ENCODE results near the gene TOMM7. TPM values are rescaled to one million over a fixed set of nuclear protein-coding genes. Genes with fewer than 3 reads are reported as not detected.

TOMM7 gene
- total RNA-seq, 2 donors from 2014 or later = 238 to 244 TPM

DNA sequence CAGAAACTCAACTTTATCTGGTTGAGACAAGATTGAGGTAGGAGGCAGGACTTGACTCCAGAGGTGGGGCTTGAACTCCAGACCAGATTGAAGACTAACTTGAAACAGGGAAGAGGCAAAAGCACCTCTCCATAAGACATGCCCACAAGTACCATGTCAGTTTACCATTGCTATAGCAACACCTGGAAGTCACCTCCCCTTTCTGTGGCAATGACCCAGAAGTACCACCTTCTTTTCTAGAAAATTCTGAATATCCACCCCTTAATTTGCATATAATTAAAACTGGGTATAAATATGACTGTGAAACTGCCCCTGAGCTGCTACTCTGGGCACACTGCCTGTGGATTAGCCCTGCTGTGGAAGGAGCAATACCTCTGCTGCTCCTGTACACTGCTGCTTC lies 4.9 kb upstream of the TOMM7 start:
- Mint-ChIP-seq H3K36me3 (ENCODE audit: insufficient read depth in 2 of 2) (peaks cover under 1 to 3% of the 10 kb centered on the region in 2 donors), H3K9me3 (no peaks in the 10 kb centered on the region), H3K4me3 (no peak overlapping the region), H3K4me1 (ENCODE audit: low read depth) (peaks cover 11% of the 10 kb centered on the region), H3K27ac (no peak overlapping the region), H3K27me3 (ENCODE audit: low read depth) (peaks cover 26% of the 10 kb centered on the region)
- ATAC-seq (replicated peaks in 1 of 2) (no peak), DNase-seq (no peak)

- no peaks in the 10 kb centered on the region for H3K9me3 Mint-ChIP-seq
These were observed 3.9 kb upstream of the TOMM7 start for GRCh38 chr7:22826593-22826992.

GRCh38 chr7:22824760-22825159 lies 2.1 kb upstream of the TOMM7 start:
- peaks cover 6 to 7% of the 10 kb centered on the region in 2 donors for H3K36me3 Mint-ChIP-seq (ENCODE audit: insufficient read depth in 2 of 2)
- DNase-seq = no peak
- H3K4me1 Mint-ChIP-seq (ENCODE audit: low read depth) = peaks cover 34% of the 10 kb centered on the region
- no peak overlapping the region for H3K4me3 Mint-ChIP-seq
- ATAC-seq (replicated peaks in 1 of 2) = no peak
- H3K27me3 Mint-ChIP-seq (ENCODE audit: low read depth) = peaks cover 26% of the 10 kb centered on the region
- H3K27ac Mint-ChIP-seq = no peak overlapping the region
- no peaks in the 10 kb centered on the region for H3K9me3 Mint-ChIP-seq

More at GRCh38 chr7:22826593-22826992, 3.9 kb upstream of the TOMM7 start:
- ATAC-seq (replicated peaks in 1 of 2) (no peak), DNase-seq (no peak)
- H3K4me3 Mint-ChIP-seq = no peak overlapping the region
- no peak overlapping the region for H3K27ac Mint-ChIP-seq
- H3K4me1 Mint-ChIP-seq (ENCODE audit: low read depth) = peaks cover 16% of the 10 kb centered on the region
- peaks cover 26% of the 10 kb centered on the region for H3K27me3 Mint-ChIP-seq (ENCODE audit: low read depth)
- H3K36me3 Mint-ChIP-seq (ENCODE audit: insufficient read depth in 2 of 2) = peaks cover 6 to 7% of the 10 kb centered on the region in 2 donors

DNA sequence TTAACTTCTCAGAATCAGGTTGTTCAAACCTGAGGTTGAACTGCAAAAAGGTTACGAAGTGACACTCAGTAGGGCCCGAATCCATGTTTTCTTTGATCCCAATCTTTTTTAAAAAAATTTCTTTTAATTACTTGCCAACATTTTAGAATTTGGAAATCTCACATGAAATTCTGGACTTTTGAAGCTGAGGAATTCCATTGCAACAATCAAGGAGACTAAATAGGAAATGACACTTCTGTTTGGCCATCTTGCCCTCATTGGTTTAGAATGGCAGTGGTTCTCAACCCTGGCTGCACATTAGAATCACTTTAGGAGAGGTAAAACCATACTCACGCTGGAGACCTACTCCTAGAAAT lies 471 bp upstream of the TOMM7 start:
- peak overlapping the region; percentile 89 to 99 for H3K4me3 Mint-ChIP-seq
- DNase-seq = no peak
- H3K36me3 Mint-ChIP-seq (ENCODE audit: insufficient read depth in 2 of 2) = peaks cover 7 to 9% of the 10 kb centered on the region in 2 donors
- H3K9me3 Mint-ChIP-seq = no peaks in the 10 kb centered on the region
- peaks cover 46% of the 10 kb centered on the region for H3K4me1 Mint-ChIP-seq (ENCODE audit: low read depth)
- peaks cover 20% of the 10 kb centered on the region for H3K27me3 Mint-ChIP-seq (ENCODE audit: low read depth)
- peak overlapping the region; percentile 95 for H3K27ac Mint-ChIP-seq
- ATAC-seq (replicated peaks in 1 of 2) = peak in 1 of 2 donors; percentile 9

GRCh38 chr7:22821702-22822485 lies 755 bp downstream of the TOMM7 start:
- peaks cover 54% of the 10 kb centered on the region for H3K4me1 Mint-ChIP-seq (ENCODE audit: low read depth)
- H3K9me3 Mint-ChIP-seq = no peaks in the 10 kb centered on the region
- ATAC-seq (replicated peaks in 1 of 2) (peak; percentile 10 to 12), DNase-seq (peak in 1 of 2 donors; percentile 8)
- peak overlapping the region; percentile 95 for H3K27ac Mint-ChIP-seq
- peak overlapping the region; percentile 89 to 99 for H3K4me3 Mint-ChIP-seq
- H3K27me3 Mint-ChIP-seq (ENCODE audit: low read depth) = peaks cover 11% of the 10 kb centered on the region
- H3K36me3 Mint-ChIP-seq (ENCODE audit: insufficient read depth in 2 of 2) = peaks cover 7 to 9% of the 10 kb centered on the region in 2 donors

- DNase-seq = no peak
- no peak for ATAC-seq (replicated peaks in 1 of 2)
- Mint-ChIP-seq H3K27me3 (ENCODE audit: low read depth) (peaks cover 10% of the 10 kb centered on the region), H3K4me3 (peak overlapping the region; percentile 3 to 33), H3K27ac (peak overlapping the region; percentile 19), H3K36me3 (ENCODE audit: insufficient read depth in 2 of 2) (peaks cover 9 to 16% of the 10 kb centered on the region in 2 donors), H3K4me1 (ENCODE audit: low read depth) (peaks cover 59% of the 10 kb centered on the region), H3K9me3 (no peaks in the 10 kb centered on the region)
These were observed 3.2 kb downstream of the TOMM7 start for GRCh38 chr7:22819476-22819875.

- Mint-ChIP-seq H3K4me3 (no peak overlapping the region), H3K9me3 (no peaks in the 10 kb centered on the region), H3K4me1 (ENCODE audit: low read depth) (peaks cover 26% of the 10 kb centered on the region), H3K36me3 (ENCODE audit: insufficient read depth in 2 of 2) (peaks cover 2 to 12% of the 10 kb centered on the region in 2 donors), H3K27ac (no peak overlapping the region), H3K27me3 (ENCODE audit: low read depth) (no peaks in the 10 kb centered on the region)
- ATAC-seq (replicated peaks in 1 of 2) = no peak
- no peak for DNase-seq
These were observed 8.1 kb downstream of the TOMM7 start for GRCh38 chr7:22814261-22815208.

- no peak for DNase-seq
- peaks cover 9% of the 10 kb centered on the region for H3K4me1 Mint-ChIP-seq (ENCODE audit: low read depth)
- H3K36me3 Mint-ChIP-seq (ENCODE audit: insufficient read depth in 2 of 2) = peaks cover 2 to 9% of the 10 kb centered on the region in 2 donors
- H3K27me3 Mint-ChIP-seq (ENCODE audit: low read depth) = no peaks in the 10 kb centered on the region
- no peak overlapping the region for H3K4me3 Mint-ChIP-seq
- ATAC-seq (replicated peaks in 1 of 2) = no peak
- H3K27ac Mint-ChIP-seq = no peak overlapping the region
- no peaks in the 10 kb centered on the region for H3K9me3 Mint-ChIP-seq
These were observed 10.3 kb downstream of the TOMM7 start for GRCh38 chr7:22812353-22812752.

DNA sequence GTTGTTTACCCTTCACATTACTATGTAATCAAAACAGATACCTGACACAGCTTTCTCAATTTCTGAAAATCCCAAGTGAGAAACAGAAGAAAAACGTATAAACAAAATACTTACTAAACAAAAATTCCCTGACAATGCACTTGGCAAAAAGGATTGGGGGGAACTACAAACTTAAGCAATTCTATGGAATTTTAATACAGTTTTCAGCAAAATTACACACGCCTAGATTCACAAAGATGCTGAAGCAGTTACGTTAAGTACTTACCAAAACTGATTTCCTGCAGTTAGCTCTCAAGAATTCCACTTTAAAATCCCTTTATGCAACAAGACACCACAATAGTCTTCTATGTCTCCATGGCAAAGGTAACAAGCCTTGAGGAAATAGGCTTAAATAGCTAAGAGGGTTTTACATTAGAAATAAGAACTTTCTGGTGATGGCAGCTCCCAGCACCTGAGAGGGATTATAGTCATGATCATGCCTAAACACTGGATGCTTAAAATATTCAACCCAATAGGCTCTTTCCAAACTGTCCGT lies 10.8 kb downstream of the TOMM7 start:
- no peak overlapping the region for H3K27ac Mint-ChIP-seq

GRCh38 chr7:22810843-22811242 lies 11.8 kb downstream of the TOMM7 start:
- no peak for ATAC-seq (replicated peaks in 1 of 2)
- DNase-seq = no peak
- Mint-ChIP-seq H3K9me3 (no peaks in the 10 kb centered on the region), H3K36me3 (ENCODE audit: insufficient read depth in 2 of 2) (peaks cover 2 to 9% of the 10 kb centered on the region in 2 donors), H3K4me3 (no peak overlapping the region), H3K27ac (peak overlapping the region; percentile 39), H3K27me3 (ENCODE audit: low read depth) (no peaks in the 10 kb centered on the region), H3K4me1 (ENCODE audit: low read depth) (peaks cover 9% of the 10 kb centered on the region)

More for the DNA sequence above, 10.8 kb downstream of the TOMM7 start:
- H3K36me3 Mint-ChIP-seq (ENCODE audit: insufficient read depth in 2 of 2) = peaks cover 2 to 9% of the 10 kb centered on the region in 2 donors
- ATAC-seq (replicated peaks in 1 of 2) (no peak), DNase-seq (no peak)
- peaks cover 9% of the 10 kb centered on the region for H3K4me1 Mint-ChIP-seq (ENCODE audit: low read depth)
- no peaks in the 10 kb centered on the region for H3K9me3 Mint-ChIP-seq
- no peak overlapping the region for H3K4me3 Mint-ChIP-seq
- H3K27me3 Mint-ChIP-seq (ENCODE audit: low read depth) = no peaks in the 10 kb centered on the region

DNA sequence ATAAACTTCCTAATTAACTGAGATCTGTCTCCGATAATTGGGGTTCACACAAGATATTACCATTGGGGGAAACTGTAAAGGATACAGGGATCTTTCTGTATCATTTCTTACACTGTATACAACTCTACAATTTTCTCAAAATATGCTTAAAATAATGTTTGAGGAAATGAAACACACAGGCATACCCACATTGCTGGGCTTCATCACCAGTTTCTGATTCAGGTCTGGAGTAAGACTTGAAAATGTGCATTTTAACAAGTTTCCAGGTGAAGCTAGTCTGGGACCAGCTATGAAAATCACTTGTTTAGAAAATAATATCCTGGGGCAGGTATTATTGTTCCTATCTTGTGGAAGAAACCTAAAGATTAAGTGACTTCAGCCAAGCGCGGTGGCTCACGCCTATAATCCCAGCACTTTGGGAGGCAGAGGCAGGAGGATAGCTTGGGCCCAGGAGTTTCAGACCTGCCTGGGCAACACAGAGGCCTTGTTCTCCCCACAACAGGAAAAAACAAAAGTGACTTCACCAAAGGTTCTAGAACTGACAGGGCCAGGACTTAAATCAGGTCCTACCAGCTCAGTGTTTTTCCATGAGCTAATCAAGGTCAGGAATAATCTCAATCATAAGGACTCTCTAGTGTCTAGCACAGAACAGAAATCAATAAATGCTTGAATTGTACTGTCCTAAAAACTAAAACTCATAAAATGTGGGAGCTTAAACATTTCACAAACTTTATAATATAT lies 12.6 kb downstream of the TOMM7 start:
- no peaks in the 10 kb centered on the region for H3K9me3 Mint-ChIP-seq
- no peak overlapping the region for H3K4me3 Mint-ChIP-seq
- H3K27ac Mint-ChIP-seq = no peak overlapping the region
- no peaks in the 10 kb centered on the region for H3K27me3 Mint-ChIP-seq (ENCODE audit: low read depth)
- peaks cover 2 to 4% of the 10 kb centered on the region in 2 donors for H3K36me3 Mint-ChIP-seq (ENCODE audit: insufficient read depth in 2 of 2)
- H3K4me1 Mint-ChIP-seq (ENCODE audit: low read depth) = peaks cover 4% of the 10 kb centered on the region
- no peak for ATAC-seq (replicated peaks in 1 of 2)
- DNase-seq = no peak

DNA sequence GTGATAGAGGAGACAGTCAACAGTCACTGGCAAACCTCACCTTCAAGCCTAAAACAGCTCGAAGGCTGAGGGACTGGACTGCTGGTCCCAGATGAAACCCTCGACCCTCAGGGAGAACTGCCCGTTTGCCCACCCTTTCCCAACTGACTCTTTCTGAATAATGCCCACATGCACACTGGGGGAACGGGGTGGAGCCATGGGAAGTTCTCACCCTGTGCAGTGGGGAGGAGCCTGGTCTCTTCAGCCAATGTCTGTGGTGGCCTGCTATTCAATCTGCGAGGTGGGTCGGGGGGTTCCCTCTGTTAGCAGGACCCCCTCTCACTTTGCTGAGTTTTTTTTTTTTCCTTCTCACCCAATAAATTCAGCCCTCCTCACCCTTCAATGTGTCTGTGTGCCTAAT lies 14.5 kb downstream of the TOMM7 start:
- Mint-ChIP-seq H3K4me1 (ENCODE audit: low read depth) (peaks cover 4% of the 10 kb centered on the region), H3K27me3 (ENCODE audit: low read depth) (no peaks in the 10 kb centered on the region), H3K27ac (no peak overlapping the region), H3K4me3 (no peak overlapping the region), H3K36me3 (ENCODE audit: insufficient read depth in 2 of 2) (peaks cover 0 to 2% of the 10 kb centered on the region in 2 donors), H3K9me3 (no peaks in the 10 kb centered on the region)
- no peak for ATAC-seq (replicated peaks in 1 of 2)
- DNase-seq = no peak
